Gastrocnemius medialis (tissue), 4 donors: Measurements from ENCODE around the gene POGLUT2. TPM values are rescaled to one million over a fixed set of nuclear protein-coding genes. Genes with fewer than 3 reads are reported as not detected.

ENCODE experiments used
- ATAC-seq, 2 donors: fragments of 150-250 bp; one replicate each; pipeline ENCODE4 v1.9.1; 2016
- DNase-seq, 2 donors: peaks; one replicate each; pipeline ENCODE4 v3.0.0-alpha.2; 2019
- H3K27ac ChIP-seq, 4 donors: fragments of 200-600 bp; sonication (generic); 1 replicate in 1 of 4; 2 replicates in 3 of 4; pipeline ENCODE4 v1.5.1; 2016 to 2018; ENCODE audit warnings: mild to moderate bottlenecking in 2 of 4, moderate library complexity in 1 of 4
- H3K27me3 ChIP-seq, 3 donors: fragments of 200-600 bp; sonication (generic) in 2 of 3; 1 replicate in 1 of 3; 2 replicates in 2 of 3; pipeline versions ENCODE4 v1.5.1 to v1.6.0; 2016 to 2019; ENCODE audit warnings: mild to moderate bottlenecking in 1 of 3, moderate library complexity in 1 of 3
- H3K36me3 ChIP-seq, 2 donors: fragments of 200-600 bp; sonication (generic) in 1 of 2; one replicate each; pipeline ENCODE4 v1.5.1; 2017 to 2018
- H3K4me1 ChIP-seq, 2 donors: fragments of 200-600 bp; sonication (generic) in 1 of 2; one replicate each; pipeline ENCODE4 v1.5.1; 2016 to 2017; ENCODE audit warnings: mild to moderate bottlenecking in 2 of 2
- H3K4me3 ChIP-seq, 4 donors: fragments of 200-600 bp; sonication (generic) in 3 of 4; 1 replicate in 1 of 4; 2 replicates in 3 of 4; pipeline ENCODE4 v1.5.1; 2016 to 2019; ENCODE audit warnings: mild to moderate bottlenecking in 2 of 4
- H3K9me3 ChIP-seq, 3 donors: fragments of 200-600 bp; sonication (generic) in 2 of 3; 1 replicate in 1 of 3; 2 replicates in 2 of 3; pipeline ENCODE4 v1.5.1; 2016 to 2019
- CTCF ChIP-seq, 5 experiments: fragments of 450-650 bp in 3 of 5; fragments of 200-600 bp in 2 of 5; sonication (generic) in 2 of 5; IDR thresholded peaks in 4 of 5; conservative IDR thresholded peaks in 1 of 5; 1 replicate in 4 of 5; 2 replicates in 1 of 5; pipeline ENCODE4 v1.5.1; 2016 to 2019; ENCODE audit warnings: antibody characterized with exemption in 5 of 5, mild to moderate bottlenecking in 3 of 5, moderate library complexity in 3 of 5
- POLR2A ChIP-seq, 2 donors: fragments of 450-650 bp; IDR thresholded peaks; one replicate each; pipeline ENCODE4 v1.6.1; 2017; ENCODE audit warnings: antibody characterized with exemption in 2 of 2, mild to moderate bottlenecking in 2 of 2, moderate library complexity in 2 of 2
- in situ Hi-C, 4 donors: fragments of 200-750 bp; cut with MboI; loops; one replicate each; pipeline versions ENCODE4 v1.15.0 to v1.8.0; 2017; ENCODE audit warnings: low sequenced_read_pairs in 4 of 4
- intact Hi-C: fragments of 100-400 bp; cut with DNase I; formaldehyde crosslinking; loops from one replicate; pipeline ENCODE4 v1.15.1; 2023; ENCODE audit warnings: low total_unique reads
- total RNA-seq, 4 donors: library from RNA; depleted of rRNA; stranded (reverse); fragments of >200 nt; gene quantifications; one replicate each; pipeline versions ENCODE4 v1.1.0 to v1.2.3, GENCODE V29; 2016

POGLUT2 gene
- total RNA-seq, 4 donors from 2014 or later = 0.51 to 0.94 (median 0.80) TPM

GRCh38 chr13:102758842-102759241 is 39.9 kb downstream of the POGLUT2 start:
- intact Hi-C loops = no loop called here
- no peak overlapping the region for H3K4me3 ChIP-seq
- ATAC-seq = peak; percentile 76 to 78

DNA sequence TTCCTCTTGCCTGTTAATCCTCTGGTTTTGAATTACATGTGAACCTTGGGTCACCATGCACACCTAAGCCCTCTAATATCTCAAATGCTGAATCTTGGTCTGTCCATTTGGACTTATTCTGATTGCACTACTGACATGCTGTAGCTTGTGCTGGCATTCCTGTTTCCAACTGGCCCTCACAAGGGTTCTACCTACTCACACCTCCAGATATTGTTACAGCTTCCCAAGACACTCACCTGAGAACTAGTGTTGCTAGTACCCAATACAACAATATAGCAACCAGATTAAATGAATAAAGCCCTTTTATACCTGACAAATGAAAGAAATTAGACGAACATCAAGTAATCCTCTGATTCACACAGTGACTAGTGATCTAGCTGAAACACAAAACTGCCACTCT is 41.8 kb downstream of the POGLUT2 start:
- no peaks in the 10 kb centered on the region for H3K27me3 ChIP-seq
- TF ChIP-seq CTCF (IDR thresholded peaks at IDR 0.05 in 4 of 5, conservative IDR thresholded peaks at IDR 0.05 in 1 of 5) = no peak
- no peak for TF ChIP-seq POLR2A (IDR thresholded peaks at IDR 0.05)
- no peak overlapping the region for H3K27ac ChIP-seq
- in situ Hi-C loops = no loop called here
- H3K9me3 ChIP-seq = no peaks in the 10 kb centered on the region
- no peak for DNase-seq
- no peaks in the 10 kb centered on the region for H3K36me3 ChIP-seq
- intact Hi-C loops = no loop called here
- H3K4me3 ChIP-seq = no peak overlapping the region
- ATAC-seq = no peak
- H3K4me1 ChIP-seq = peaks cover 0 to 6% of the 10 kb centered on the region in 2 donors

More at GRCh38 chr13:102758842-102759241, 39.9 kb downstream of the POGLUT2 start:
- H3K36me3 ChIP-seq = no peaks in the 10 kb centered on the region
- H3K27ac ChIP-seq = no peak overlapping the region
- H3K27me3 ChIP-seq = no peaks in the 10 kb centered on the region
- DNase-seq = no peak
- in situ Hi-C loops = no loop called here
- H3K9me3 ChIP-seq = no peaks in the 10 kb centered on the region
- H3K4me1 ChIP-seq = peaks cover 0 to 6% of the 10 kb centered on the region in 2 donors
- TF ChIP-seq POLR2A (IDR thresholded peaks at IDR 0.05) (no peak), CTCF (IDR thresholded peaks at IDR 0.05 in 4 of 5, conservative IDR thresholded peaks at IDR 0.05 in 1 of 5) (no peak)

GRCh38 chr13:102751886-102752285 is 46.9 kb downstream of the POGLUT2 start:
- no peak for TF ChIP-seq POLR2A (IDR thresholded peaks at IDR 0.05)
- TF ChIP-seq CTCF (IDR thresholded peaks at IDR 0.05 in 4 of 5, conservative IDR thresholded peaks at IDR 0.05 in 1 of 5) = no peak
- H3K27ac ChIP-seq = no peak overlapping the region
- H3K36me3 ChIP-seq = no peaks in the 10 kb centered on the region
- no peak overlapping the region for H3K4me3 ChIP-seq
- in situ Hi-C loops (no loop called here), intact Hi-C loops (no loop called here)
- H3K4me1 ChIP-seq = no peaks in the 10 kb centered on the region
- H3K27me3 ChIP-seq = no peaks in the 10 kb centered on the region
- no peak for ATAC-seq
- H3K9me3 ChIP-seq = no peaks in the 10 kb centered on the region
- DNase-seq = no peak

DNA sequence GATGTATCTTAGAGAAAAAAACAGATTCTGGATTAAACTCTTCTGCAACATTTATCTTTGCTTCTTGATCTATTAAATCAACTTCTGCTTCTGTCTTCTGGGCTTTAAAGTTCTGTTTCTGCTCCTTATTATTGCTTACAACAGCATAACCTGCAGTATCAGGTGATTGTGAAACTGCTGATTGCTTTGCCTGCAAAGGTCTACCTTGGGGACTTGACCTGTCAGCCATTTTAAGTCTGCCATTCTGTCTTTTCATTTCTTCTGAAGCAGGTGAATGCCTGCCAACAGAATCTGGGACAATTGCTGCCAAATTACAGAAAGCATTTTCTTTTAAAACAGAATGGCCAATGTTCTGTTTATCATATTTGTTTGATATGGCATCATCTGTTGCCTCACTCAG is 56.3 kb downstream of the POGLUT2 start:
- no peaks in the 10 kb centered on the region for H3K36me3 ChIP-seq
- in situ Hi-C loops = no loop called here
- intact Hi-C loops = no loop called here
- no peak overlapping the region for H3K27ac ChIP-seq
- no peaks in the 10 kb centered on the region for H3K4me1 ChIP-seq
- ATAC-seq = no peak
- DNase-seq = no peak
- TF ChIP-seq POLR2A (IDR thresholded peaks at IDR 0.05) (no peak), CTCF (IDR thresholded peaks at IDR 0.05 in 4 of 5, conservative IDR thresholded peaks at IDR 0.05 in 1 of 5) (no peak)
- no peak overlapping the region for H3K4me3 ChIP-seq
- H3K27me3 ChIP-seq = peaks cover 0 to 9% (median 4%) of the 10 kb centered on the region in 3 donors
- H3K9me3 ChIP-seq = no peaks in the 10 kb centered on the region

GRCh38 chr13:102742101-102742500 is 56.7 kb downstream of the POGLUT2 start:
- in situ Hi-C loops = no loop called here
- ATAC-seq = no peak

More at GRCh38 chr13:102742101-102742500, 56.7 kb downstream of the POGLUT2 start:
- intact Hi-C loops = no loop called here
- peaks cover 0 to 9% (median 4%) of the 10 kb centered on the region in 3 donors for H3K27me3 ChIP-seq
- H3K27ac ChIP-seq = no peak overlapping the region
- H3K36me3 ChIP-seq = no peaks in the 10 kb centered on the region
- no peaks in the 10 kb centered on the region for H3K9me3 ChIP-seq
- H3K4me1 ChIP-seq = no peaks in the 10 kb centered on the region
- DNase-seq = no peak
- TF ChIP-seq POLR2A (IDR thresholded peaks at IDR 0.05) = no peak
- TF ChIP-seq CTCF (IDR thresholded peaks at IDR 0.05 in 4 of 5, conservative IDR thresholded peaks at IDR 0.05 in 1 of 5) = no peak
- H3K4me3 ChIP-seq = no peak overlapping the region
